ENCODE data around the gene FANCG. TPM values are rescaled to one million over a fixed set of nuclear protein-coding genes. Genes with fewer than 3 reads are reported as not detected.

FANCG gene
- total RNA-seq = 20.1 TPM

GRCh38 chr9:35079426-35080341 lies at the start of gene FANCG:
FANCG (minus strand) TSS chr9:35079942; CDS start chr9:35079524, 418 bp downstream.
- DNase-seq = peak; percentile 93

DNA sequence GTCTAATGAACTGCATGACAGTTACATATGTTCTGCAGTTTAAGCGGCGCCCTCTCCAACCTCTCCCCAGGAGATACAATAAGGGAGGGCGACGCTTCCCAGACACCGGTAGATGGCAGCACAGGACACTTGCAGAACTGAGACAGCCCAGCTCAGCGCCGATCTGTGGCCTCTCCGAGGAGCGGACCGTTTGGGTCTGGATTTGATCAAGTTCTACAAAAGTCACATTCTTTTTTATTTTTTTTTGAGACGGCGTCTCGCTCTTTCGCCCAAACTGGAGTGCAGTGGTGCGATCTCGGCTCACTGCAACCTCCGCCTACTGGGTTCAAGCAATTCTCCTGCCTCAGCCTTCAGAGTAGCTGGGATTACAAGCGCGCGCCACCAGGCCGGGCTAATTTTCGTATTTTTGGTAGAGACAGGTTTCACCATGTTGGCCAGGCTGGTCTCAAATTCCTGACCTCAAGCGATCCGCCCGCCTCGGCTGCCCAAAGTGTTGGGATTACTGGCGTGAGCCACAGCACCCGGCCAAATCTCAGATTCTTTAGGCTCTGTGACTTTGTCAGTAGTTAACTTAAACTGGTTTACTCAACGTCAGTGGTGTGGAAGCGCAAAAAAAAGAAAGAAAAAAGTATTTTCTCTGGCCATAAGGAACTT lies 37.3 kb upstream of the FANCG start:
- DNase-seq = peak; percentile 89

- no peak for DNase-seq
Measured at GRCh38 chr9:35116539-35116897, 36.8 kb upstream of the FANCG start.

DNA sequence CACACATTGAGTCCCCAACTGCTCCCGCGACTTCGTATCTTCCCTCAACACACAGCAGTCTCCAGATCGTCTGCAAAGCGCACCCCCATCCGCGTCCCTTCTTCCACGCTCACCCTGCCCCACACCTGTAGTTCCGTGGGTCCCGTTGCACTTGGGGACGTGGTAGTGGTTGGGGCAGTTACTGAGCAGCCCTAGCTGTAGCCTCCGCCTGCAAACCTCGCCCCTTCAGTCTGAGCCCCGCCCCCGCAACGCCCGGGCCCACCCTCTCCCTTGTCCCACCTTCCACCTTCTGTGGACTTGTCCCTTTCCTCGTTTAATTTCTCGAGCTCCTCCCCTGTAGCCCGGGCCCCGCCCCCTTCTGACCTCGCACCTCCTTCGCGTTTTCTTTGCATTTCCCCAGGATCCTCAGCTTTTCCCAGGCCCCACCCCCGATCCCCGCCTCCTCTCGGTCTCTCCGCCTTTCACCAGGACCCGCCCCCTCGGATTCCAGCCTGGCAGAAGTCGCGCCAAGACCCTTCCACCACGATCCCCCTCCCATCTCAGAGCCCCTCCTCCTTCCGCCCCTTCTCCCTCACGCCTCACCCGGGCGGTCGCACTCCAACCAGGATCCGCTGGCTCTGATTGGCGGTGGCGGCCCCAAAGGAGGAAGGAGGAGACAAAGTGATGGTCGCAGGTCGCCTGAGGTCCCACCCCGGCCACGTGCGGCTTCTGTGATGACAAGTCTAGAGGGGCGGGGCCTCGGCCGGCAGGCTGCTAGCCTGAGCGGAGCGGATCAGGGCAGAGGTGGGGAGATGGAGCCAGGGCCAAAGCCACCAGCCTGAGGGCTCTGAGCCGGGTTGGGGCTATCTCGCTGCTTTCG lies 36.2 kb upstream of the FANCG start, which contains the start of gene ATOSB:
ATOSB (minus strand) TSS at position 183 of the 859 bp plus-strand sequence. CDS start 7,588 bp downstream, outside the sequence.
- peak; percentile 94 for DNase-seq

- DNase-seq = peak; percentile 56
Measured at GRCh38 chr9:35114840-35115628, 35.3 kb upstream of the FANCG start.

- peak; percentile 95 for DNase-seq
Measured at GRCh38 chr9:35114113-35114839, 34.5 kb upstream of the FANCG start.

GRCh38 chr9:35112257-35113020 lies 32.7 kb upstream of the FANCG start:
- DNase-seq = no peak

- DNase-seq = peak; percentile 95
Measured at GRCh38 chr9:35111001-35111933, 31.5 kb upstream of the FANCG start.

DNA sequence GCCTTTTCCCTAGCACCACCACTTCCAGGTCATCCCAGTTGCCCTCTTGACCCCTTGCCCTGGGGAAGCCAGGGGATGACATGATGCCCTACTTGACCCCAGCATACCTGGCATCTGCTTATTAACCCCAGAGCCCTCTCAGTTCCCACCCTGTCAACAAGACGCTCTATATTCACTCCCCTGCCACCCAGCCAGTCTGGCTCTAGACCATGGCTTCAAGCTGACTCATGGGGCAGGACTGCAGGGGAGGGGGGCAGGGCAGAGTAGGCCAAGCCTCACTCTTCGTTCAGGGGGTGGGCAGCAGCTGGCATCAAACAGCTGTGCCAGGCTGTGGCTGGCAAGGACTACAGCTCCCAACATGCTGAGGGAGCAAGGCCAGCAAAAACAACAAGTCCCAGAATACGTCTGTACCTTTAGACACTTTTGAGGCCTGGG lies 30.6 kb upstream of the FANCG start:
- no peak for DNase-seq

DNA sequence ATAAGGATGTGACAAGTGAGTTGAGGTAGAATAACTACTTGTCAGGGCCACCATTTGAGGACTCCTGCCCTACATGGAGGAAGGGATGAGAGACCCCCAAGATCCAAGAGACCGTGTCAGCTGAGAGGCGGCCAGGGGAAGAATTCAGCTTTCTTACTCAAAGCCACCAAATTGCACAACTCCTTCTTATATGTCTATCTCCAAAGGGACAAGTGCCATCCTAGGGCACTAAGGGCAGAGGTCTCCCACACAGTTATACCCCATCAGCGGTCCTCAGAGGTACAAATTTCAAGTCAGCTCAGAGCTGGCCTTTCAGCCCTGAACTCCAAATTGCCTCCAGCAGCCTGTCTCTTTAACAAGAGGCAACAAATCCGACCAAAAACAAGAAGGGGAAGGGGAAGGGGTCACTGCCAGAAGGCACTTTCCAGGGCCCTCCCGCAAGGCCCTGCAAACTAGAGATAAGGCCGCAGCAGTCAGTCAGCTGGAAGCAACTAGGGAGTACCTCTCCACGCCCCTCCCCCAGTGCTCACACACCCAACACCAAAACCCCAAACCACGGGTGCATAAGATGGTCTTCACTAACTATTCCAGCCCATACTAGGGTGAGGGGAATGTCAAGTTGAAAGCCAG lies 29.3 kb upstream of the FANCG start:
- no peak for DNase-seq

DNA sequence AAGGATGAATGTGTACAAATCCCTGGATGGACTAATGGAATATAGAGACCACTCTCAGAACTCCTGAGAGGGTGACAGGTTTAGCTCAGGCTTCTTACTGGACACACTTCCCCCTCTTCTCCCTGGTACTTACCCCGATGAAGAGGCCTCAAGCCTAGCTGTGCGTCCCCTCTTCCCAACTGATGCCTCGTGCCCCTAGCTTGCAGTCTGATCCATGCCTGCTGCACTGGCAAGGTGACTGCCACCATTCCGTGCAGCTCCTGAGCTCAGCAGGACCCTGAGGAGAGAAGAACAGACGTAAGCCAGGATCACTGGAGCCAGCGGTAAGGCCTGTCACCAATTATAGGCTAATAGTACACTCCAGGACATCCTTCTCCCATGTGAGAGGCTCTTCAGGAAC lies 28.7 kb upstream of the FANCG start:
- no peak for DNase-seq

GRCh38 chr9:35107297-35108290 lies 27.9 kb upstream of the FANCG start:
- DNase-seq = no peak

DNA sequence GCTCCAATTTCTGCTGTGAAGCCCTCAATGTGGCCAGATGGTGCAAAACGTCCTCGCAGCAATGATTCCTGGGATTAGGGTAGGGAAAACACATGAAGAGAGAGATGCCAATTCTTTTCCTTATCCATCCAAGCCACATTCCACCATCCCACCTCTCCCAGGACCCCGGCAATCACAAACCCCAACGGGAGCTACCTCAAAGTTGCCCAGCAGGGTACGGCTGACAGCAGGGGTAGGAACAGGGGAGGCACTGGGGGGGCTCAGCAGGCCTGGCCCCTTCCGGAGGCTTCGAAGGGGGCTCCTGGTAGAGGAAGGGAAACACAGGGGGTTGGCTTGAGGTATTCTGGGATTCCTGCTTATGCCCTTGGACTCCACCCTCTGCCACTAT lies 26.6 kb upstream of the FANCG start:
- no peak for DNase-seq

DNA sequence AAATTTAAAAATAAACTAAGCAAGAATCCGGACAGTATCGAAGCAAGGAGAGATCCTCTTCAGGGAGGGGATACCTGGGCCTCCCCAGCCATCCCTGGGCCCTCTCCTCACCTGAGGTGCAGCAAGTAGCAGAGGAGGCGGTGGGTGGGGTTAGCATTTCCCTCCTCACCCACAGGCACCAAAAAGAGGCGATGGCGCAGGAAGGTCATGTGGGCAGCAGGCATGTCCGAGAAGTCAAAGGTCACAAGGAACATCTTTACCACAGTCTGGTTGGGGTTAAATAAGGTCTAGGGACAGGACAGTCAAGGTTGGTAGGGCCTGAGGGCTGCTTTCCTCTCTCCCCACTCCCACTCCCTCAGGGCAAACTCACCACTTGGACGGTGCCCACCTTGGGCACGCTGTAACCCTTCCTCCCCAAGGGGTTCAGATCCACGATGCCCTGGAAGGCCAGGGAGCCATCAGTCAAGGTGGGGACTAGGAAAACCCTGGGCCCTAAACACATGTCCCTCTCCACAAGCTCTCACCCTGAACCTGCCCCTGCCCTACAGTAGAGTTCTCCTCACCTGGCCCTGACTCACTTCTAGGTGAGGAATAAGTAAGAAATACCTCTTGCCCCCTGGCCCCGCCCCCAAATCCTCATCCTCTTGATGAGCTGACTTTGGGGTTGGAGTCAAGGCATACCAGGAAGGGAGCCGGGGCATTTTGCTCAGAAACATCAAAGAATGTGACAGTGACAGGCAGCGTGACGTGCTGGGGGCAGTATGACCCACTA lies 26.0 kb upstream of the FANCG start:
- no peak for DNase-seq

GRCh38 chr9:35105126-35105525 lies 25.4 kb upstream of the FANCG start:
- DNase-seq = no peak

DNA sequence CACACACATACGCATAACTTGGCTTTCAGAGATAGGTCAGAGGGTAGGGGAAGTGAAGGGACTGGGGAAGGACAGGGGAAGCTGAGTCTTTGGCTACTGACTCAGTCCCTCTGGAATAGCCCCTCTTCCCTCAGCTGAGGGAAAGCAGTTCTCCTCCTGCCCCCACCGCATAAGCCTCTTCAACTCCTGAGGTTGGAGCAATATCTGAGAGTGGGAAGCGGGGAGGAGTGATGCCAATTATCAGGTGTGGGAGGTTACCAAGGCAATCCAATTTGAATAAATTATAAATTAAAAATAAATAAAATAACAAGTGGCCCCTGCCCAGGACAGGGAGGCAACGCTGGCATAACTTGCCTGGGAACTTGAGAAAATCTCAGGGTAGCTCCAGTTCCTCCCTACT lies 24.8 kb upstream of the FANCG start:
- DNase-seq = no peak

Data from skin of body (tissue), 2 donors.